ENCODE results near the gene SYNJ2BP.
"Not testable (repeated sequence)": the region's sequence is repeated elsewhere in the genome, so short reads cannot be mapped to it uniquely, and the experiment has no call there.

Gene SYNJ2BP

GRCh38 chr14:70407621-70408020, 9.3 kb downstream of the SYNJ2BP start:
- DNase-seq (ENCODE audit: low read depth, low spot score): no peak
- no peak for TF ChIP-seq CTCF (IDR thresholded peaks at IDR 0.05; ENCODE audit: insufficient read depth, low read length, missing control alignments)
- H3K4me3 ChIP-seq (ENCODE audit: low read depth, low read length): no peak overlapping the region
- POLR2A ChIA-PET: no interaction called here
- CTCF ChIA-PET: no interaction called here

GRCh38 chr14:70406216-70406615, 10.7 kb downstream of the SYNJ2BP start:
- POLR2A ChIA-PET; DNase-seq (ENCODE audit: low read depth, low spot score); CTCF ChIA-PET; H3K4me3 ChIP-seq (ENCODE audit: low read depth, low read length): not testable (repeated sequence)

- DNase-seq (ENCODE audit: low read depth, low spot score); CTCF ChIA-PET; POLR2A ChIA-PET; H3K4me3 ChIP-seq (ENCODE audit: low read depth, low read length): not testable (repeated sequence)
Observed at GRCh38 chr14:70403335-70403734, 13.6 kb downstream of the SYNJ2BP start.

- H3K4me3 ChIP-seq (ENCODE audit: low read depth, low read length): no peak overlapping the region
- TF ChIP-seq CTCF (IDR thresholded peaks at IDR 0.05; ENCODE audit: insufficient read depth, low read length, missing control alignments): no peak
- ChIA-PET CTCF (no interaction called here), POLR2A (no interaction called here)
- no peak for DNase-seq (ENCODE audit: low read depth, low spot score)
Observed at GRCh38 chr14:70401643-70402042, 15.2 kb downstream of the SYNJ2BP start.

- DNase-seq (ENCODE audit: low read depth, low spot score): no peak
Observed at GRCh38 chr14:70398706-70399431, 18.0 kb downstream of the SYNJ2BP start.

DNA sequence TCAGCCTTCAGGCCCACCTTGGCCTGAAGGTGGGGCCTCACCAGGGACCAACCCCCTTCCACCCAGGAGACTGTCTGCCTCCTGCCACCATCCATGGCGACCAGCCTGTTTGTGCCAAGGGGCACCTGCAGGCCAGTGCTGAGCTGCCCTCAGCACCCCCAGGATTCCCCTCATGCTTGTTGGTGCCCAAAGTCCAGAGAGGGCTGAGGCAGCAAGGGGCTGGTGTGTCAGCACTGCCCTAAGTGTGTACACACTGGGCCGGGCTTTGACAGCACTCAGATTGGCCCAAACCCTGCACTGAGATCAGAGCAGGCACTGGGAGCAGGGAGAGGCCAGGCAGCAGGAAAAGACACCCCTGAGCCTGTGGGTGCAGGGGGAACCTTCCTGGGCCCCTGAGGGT, 18.6 kb downstream of the SYNJ2BP start:
- POLR2A ChIA-PET: no interaction called here
- H3K4me3 ChIP-seq (ENCODE audit: low read depth, low read length): no peak overlapping the region
- DNase-seq (ENCODE audit: low read depth, low spot score): no peak
- no peak for TF ChIP-seq CTCF (IDR thresholded peaks at IDR 0.05; ENCODE audit: insufficient read depth, low read length, missing control alignments)
- CTCF ChIA-PET: no interaction called here

More at GRCh38 chr14:70398706-70399431, 18.0 kb downstream of the SYNJ2BP start:
- H3K4me3 ChIP-seq (ENCODE audit: low read depth, low read length): no peak overlapping the region
- TF ChIP-seq CTCF (IDR thresholded peaks at IDR 0.05; ENCODE audit: insufficient read depth, low read length, missing control alignments): no peak
- ChIA-PET POLR2A (no interaction called here), CTCF (no interaction called here)

- no peak for DNase-seq (ENCODE audit: low read depth, low spot score)
- no peak overlapping the region for H3K4me3 ChIP-seq (ENCODE audit: low read depth, low read length)
- ChIA-PET POLR2A (no interaction called here), CTCF (no interaction called here)
- no peak for TF ChIP-seq CTCF (IDR thresholded peaks at IDR 0.05; ENCODE audit: insufficient read depth, low read length, missing control alignments)
Observed at GRCh38 chr14:70397746-70398145, 19.1 kb downstream of the SYNJ2BP start.

Data from AG04449 (cell line).